Hematopoietic multipotent progenitor cell treated with erythropoietin and hydrocortisone succinate and interleukin-3 and kit ligand, for 8 days (in vitro differentiated cells): ENCODE measurements around the gene ZNF276.
"Not testable (repeated sequence)": the region's sequence is repeated elsewhere in the genome, so short reads cannot be mapped to it uniquely, and the experiment has no call there.

ENCODE experiments used
- DNase-seq: peaks from one replicate; pipeline ENCODE4 v3.0.0-alpha.2; 2015

ZNF276 gene

GRCh38 chr16:89739383-89739782, 18.0 kb downstream of the ZNF276 start:
- no peak for DNase-seq

- no peak for DNase-seq
Observed at GRCh38 chr16:89741342-89742014, 20.1 kb downstream of the ZNF276 start.

- no peak for DNase-seq
Observed at GRCh38 chr16:89742948-89743347, 21.6 kb downstream of the ZNF276 start.

- DNase-seq, result no peak
Observed at GRCh38 chr16:89744813-89745212, 23.5 kb downstream of the ZNF276 start.

GRCh38 chr16:89746043-89746442, 24.7 kb downstream of the ZNF276 start:
- DNase-seq, result no peak

- DNase-seq, result peak; percentile 68
Observed at GRCh38 chr16:89748076-89748475, 26.7 kb downstream of the ZNF276 start.

- no peak for DNase-seq
Observed at GRCh38 chr16:89748921-89749320, 27.6 kb downstream of the ZNF276 start.

GRCh38 chr16:89749637-89750036, 28.3 kb downstream of the ZNF276 start:
- DNase-seq, result peak; percentile 35

GRCh38 chr16:89759746-89760340, 38.5 kb downstream of the ZNF276 start:
- DNase-seq, result peak; percentile 31

GRCh38 chr16:89761304-89761922, 40.1 kb downstream of the ZNF276 start:
- DNase-seq, result no peak

- no peak for DNase-seq
Observed at GRCh38 chr16:89764711-89765201, 43.4 kb downstream of the ZNF276 start.

- no peak for DNase-seq
Observed at GRCh38 chr16:89765292-89765830, 44.0 kb downstream of the ZNF276 start.

GRCh38 chr16:89770367-89770766, 49.0 kb downstream of the ZNF276 start:
- no peak for DNase-seq

GRCh38 chr16:89775223-89775622, 53.9 kb downstream of the ZNF276 start:
- DNase-seq, result no peak

- not testable (repeated sequence) for DNase-seq
Observed at GRCh38 chr16:89778211-89778610, 56.9 kb downstream of the ZNF276 start.

GRCh38 chr16:89779231-89779908, 58.0 kb downstream of the ZNF276 start:
- no peak for DNase-seq

- no peak for DNase-seq
Observed at GRCh38 chr16:89779909-89780305, 58.6 kb downstream of the ZNF276 start.

- DNase-seq, result no peak
Observed at GRCh38 chr16:89782489-89782888, 61.2 kb downstream of the ZNF276 start.

- DNase-seq, result not testable (repeated sequence)
Observed at GRCh38 chr16:89783952-89784351, 62.6 kb downstream of the ZNF276 start.

- no peak for DNase-seq
Observed at GRCh38 chr16:89784406-89784805, 63.1 kb downstream of the ZNF276 start.

- no peak for DNase-seq
Observed at GRCh38 chr16:89785523-89786155, 64.3 kb downstream of the ZNF276 start.

GRCh38 chr16:89786474-89787364, 65.4 kb downstream of the ZNF276 start:
- DNase-seq, result peak; percentile 89
